HG03135 (cell line): Measurements from ENCODE around the gene JAML.

Experiments used
- ATAC-seq: cut with Tn5 transposase; IDR thresholded peaks from one replicate; pipeline ENCODE4 v1.9.1; 2021; ENCODE audit warnings: mild to moderate bottlenecking, moderate library complexity; ENCODE audit not compliant: unreplicated experiment

The JAML gene

DNA sequence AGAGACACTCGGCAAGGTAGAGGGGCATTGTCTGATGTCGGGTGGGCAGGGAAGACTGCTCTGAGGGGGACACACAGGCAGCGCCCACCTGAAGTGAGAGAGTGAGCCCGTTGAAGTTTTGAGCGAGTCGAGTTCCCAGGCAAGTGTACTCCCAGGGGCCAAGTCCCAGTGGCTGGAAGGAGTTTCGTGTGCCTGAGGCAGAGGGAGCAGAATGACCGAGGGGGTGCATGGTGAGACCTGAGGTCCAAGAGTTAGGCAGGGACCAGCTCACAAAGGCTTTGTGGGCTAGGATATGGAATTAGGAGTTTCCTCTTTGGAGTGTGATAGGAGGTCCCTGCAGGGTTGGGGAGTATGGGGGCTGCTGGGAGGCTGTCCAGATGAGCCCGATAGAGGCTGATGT, 54.6 kb downstream of the JAML start:
- no peak for ATAC-seq

DNA sequence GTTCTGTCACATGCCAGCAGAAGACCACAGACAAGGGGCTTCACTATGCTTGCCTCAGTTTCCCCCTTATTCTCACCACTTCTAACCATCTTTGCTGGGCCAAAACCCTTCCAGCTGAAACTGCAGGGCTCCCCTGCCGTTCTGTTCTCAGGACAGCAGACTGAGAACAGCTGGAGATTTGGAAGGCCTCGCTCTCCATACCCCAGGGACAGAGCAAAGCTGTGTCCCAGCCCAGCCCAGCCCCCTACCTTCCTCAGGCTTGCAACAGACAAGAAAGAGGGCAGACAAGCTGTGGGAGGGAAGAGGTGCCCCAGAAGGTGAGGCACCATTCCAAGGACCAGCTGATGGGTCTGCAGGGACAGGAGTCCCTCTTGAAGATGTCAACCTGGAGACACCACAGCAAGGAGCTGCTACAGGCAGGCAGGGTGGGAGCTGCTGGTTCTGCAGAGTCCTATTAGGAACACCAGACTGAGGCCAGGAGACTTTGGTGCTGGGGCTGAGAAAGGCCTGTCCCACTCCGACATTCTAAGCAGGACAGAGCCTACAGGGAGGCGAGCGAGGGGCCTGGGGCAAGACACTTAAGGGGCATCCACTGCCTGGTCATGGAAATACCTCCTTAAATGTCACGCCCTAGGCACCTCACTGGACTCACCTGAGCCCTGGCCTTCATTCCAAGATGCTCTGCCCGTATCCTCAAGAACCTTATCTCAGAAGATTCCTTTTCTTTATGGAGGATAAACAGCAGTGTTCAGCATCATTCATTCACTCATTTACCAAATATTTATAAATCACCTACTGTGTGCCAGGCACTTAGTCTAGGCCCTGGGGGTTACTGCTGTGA, 55.3 kb downstream of the JAML start:
- no peak for ATAC-seq

DNA sequence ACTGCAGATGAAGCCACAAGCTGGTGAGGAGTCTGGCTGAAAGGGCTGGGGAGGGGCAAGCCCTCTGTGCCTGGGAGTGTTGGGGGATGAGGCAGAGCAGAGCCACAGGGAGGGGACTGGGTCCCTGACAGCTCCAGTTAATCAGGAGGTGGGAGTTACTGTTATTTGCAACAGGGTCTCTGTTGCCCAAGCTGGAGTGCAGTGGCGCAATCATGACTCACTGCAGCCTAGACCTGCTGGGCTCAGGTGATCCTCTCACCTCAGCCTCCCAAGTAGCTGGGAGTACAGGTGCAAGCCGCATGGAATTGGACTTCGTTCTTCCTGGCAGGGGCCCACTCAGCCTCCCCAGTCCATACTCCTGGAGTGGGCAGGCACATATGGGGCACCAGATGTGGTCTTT, 56.1 kb downstream of the JAML start:
- no peak for ATAC-seq

DNA sequence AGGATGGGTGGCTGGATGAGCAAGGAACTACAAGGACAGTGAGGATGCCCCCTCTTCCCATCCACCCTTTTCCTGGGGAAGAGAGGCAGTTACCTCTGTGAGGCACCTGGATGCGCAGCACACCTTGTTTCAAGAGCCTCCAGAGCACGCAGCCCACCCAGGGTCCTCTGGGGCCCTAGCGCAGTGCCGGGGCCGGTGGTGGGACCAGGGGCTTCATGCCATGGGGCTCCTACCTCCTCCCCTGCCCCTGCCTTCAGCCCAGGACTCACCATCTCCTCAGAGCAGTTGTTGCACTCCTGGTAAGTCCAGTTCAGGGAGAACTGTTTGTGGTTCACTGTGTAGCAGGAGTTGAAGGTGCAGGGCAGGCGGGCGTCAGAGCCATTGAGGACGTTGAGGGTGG, 56.5 kb downstream of the JAML start:
- ATAC-seq, result no peak

DNA sequence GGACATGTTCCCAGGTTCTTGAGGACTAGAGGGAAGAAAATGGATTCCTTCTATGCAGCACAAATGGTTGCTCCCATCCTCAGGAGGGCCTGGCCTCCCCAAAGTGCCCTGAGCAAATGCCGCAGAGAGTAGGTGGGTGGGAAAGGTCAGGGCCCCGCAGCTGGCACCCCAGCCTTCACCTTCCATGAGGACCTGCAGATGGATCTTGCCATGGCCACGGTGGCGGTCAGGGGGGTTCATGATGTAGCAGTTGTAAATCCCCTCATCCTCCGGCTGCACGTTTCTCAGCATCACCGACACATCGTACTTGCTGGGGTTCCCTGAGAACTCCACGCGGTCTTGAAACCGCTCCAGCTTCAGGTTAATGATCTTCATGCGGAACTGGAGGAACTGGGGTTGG, 56.9 kb downstream of the JAML start:
- ATAC-seq, result no peak

DNA sequence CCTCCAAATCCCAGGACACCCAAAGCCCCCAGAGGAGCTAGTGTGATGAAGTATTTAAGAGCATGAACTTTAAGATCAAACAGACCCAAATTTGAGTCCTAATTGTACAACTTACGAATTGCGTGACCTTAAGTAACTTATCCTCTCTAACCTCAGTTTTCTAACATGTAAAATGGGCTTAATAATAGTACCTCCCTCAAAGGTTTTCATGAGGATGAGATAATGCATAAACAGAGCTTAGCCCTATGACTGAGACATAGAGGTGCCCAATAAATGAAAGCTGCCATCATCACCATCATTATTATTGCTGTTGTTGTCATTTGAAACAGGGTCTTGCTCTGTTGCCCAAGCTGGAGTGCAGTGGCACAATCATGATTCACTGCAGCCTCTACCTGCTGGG, 57.6 kb downstream of the JAML start:
- no peak for ATAC-seq

DNA sequence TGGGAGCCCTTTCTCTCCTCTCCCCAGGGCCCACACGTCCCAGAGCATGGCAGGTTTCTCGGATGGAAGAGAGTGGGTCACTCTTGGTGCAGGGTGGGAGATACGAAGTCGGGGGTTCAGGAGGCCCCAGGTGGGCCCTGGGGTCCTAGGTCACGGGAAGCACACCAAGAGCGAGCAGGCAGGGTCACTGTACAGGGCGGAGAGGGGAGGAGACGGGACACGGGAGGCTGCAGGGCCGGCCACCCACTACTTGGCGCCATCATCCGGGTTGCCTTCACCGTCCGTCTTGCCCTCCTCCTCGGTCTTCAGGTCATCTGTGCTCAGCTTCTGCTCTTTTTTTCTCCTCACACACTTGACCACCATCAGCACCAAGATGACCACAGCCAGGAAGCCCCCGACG, 58.2 kb downstream of the JAML start:
- ATAC-seq, result no peak

DNA sequence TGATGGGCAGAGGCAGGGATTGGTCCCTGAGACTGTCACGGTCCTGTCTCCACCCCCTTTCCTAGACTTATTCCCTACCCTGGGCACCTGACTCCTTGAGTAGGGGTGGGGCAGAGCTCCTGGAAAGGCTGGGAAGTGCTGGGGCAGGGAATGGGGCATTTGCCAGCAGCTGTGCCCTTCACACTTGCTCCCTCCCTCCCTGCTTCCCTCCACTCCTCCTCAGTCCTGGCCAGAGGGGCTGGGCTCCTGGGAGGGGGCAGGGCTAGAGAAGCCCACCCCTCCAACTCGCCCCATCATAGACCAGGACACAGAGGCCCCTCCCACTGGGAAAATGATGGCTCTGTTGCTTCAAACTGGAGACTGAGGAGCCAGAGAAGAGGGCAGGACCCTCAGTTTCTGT, 59.9 kb downstream of the JAML start:
- no peak for ATAC-seq

DNA sequence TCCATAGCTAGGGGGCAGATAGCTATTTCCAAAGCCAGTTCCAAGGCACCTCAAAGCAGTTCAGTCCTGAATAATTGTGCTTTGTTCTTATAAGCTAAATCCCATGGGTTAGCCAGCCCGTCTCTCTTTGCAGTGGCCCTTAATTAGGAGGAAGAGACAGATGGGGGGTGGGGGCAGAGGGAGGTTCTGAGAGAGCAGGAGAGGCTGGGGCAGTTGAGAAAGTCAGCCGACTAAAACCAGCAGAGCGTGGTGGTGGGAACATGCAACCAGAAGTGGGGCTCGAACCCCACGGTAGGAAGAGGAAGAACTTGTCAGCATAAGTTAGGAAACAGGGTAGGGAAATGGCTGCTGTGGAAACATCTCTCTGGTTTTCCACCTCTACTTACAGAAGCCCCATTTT, 61.3 kb downstream of the JAML start:
- ATAC-seq, result no peak

DNA sequence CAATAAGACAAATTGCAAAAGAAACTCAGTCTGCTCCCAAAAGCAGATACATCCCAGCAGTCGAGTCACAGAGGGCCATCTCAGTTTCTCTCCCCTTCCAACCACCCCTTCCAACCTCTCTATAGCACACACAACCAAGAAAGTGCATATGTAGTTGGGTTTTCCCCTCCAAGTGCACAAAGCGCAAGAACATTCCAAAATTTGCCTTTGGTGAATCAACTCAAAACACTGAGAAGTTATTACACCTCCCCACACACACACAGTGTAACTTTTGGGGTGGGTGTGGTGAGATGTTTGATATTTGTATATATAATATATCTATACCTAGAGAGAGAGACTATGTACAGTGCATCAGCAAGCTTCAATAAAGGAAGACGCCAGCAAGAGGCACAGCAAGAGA, 62.0 kb downstream of the JAML start:
- ATAC-seq, result no peak

DNA sequence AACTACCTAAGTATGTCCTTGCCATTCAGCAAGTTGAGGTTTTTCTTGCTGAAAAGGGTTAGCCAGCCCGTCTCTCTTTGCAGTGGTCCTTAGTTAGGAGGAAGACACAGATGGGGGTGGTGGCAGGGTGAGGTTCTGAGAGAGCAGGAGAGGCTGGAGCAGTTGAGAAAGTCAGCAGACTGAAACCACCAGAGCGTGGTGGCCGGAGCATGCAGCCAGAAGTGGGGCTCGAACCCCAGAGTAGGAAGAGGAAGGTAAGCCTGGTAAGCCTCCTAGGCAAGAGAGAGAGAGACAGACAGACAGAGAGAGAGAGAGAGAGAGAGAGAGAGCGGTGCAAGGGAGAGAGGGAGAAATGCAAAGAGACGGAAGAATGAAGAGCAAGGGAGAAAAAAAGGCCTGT, 63.0 kb downstream of the JAML start:
- no peak for ATAC-seq

DNA sequence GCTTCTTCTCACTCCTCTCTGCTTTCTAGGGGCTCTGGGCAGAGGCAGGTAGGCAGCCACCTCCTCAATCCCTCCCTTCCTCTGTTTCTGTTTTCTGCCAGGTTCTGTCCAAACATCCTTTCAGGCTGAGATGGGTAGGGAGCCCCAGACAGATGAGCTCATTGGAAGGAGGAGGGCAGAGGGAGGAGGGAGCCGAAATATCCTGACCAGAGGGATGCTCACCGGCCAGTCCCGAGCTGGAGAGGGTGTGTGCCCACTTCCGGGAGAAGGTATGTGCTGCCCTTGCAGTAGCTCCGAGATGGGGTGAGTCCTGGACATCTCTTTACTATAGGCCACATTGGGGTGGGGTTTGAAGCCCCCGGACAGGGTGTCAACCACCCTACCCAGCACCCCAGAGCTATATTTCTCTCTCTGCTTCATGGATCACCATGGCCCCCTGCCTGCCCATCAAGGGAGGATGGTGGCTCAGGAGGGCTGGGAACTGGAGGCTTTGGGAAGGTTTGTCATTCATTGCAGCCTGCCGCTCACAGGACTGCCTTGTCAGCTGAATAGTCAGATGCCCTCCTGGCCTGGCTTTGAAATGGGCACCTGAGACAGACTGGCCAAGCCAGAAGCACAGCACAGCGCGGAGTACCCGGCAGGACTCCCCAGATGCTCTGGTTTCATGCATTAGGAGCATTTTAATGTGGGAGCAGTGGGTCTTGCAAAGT, 67.5 kb downstream of the JAML start:
- no peak for ATAC-seq

DNA sequence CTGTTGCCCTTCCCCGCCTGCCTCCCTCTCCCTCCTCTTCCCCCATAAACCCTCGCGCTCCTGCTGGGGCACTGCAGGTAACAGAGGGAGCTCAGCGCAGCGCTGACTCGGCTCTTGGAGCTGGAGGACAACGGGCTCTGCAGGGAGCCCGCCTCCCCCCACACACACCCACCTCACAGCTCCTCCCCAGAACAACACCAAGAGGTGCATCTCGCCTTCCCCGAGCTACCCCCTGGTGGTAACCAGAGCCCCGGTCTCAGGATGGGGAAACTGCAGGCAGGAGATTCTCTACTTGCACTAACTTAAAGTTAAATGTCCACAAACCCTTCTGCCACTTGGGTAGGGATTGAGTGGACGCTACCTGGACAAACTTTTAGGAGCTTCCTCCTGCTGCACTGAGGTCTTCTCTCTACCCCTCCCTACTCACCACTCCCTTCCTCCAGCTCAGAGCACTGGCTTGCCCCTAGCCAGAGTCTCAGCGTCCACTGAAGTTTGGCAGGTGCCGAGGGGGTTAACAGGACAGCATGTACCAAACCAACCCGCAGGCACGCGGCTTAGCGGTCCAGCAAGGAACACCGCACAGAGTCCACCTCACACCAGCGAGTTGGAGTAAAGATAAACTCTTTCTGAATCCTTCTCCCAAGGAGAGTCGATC, 68.2 kb downstream of the JAML start:
- ATAC-seq, result no peak

DNA sequence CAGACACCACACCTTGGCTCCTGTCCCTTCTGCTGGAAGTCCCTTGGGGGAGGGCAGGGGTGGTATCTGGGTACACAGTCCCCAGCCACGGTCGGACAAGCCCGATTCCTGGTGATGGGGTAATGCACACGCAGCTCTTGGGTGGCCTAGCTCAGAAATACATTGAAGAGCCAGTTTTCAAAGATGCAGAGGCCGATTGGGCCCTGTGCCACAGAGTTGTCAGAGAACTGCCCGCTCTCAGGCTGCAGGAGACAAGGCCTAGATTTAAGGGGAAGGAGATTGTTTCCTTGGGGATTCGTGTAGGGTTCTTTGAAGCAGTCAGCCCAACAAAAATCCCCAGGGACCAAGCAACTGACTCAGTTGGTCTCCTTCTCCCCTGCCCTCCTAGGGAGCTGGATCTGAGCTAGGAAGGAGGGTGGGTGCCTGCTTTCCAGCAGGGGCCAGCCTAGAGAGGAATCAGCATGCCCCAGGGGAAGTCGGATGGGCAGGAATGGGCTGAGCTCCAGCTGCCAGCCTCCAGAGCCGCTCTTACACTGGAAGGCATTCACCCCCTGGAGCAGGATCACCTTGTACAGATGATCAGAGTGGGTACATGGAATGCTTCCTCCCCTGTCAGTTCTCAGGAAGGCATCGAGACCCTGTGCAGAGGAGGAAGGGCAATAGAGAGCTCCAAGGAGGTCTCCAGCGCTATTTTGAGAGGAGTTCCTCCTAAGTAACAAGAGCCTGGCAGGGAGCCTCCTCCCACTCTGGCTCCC, 68.9 kb downstream of the JAML start:
- no peak for ATAC-seq

DNA sequence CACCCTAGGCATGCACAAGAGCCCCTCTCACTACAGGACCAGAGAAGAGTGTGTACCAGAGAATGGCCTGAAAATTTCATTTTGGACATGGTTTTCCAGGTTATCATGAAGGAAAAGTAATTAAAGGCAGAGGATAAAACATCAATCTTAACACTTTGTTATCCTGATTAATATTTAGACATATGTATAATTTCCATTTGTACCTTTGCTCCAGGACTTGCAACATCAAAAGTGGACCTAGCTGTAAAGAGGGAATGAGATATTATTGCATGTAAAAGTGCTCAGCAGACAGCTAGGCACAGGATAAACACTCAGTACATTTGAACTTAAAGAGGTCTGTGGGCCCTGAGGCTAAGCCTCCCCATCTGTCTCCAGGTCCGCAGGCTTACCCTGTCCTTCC, 70.2 kb downstream of the JAML start:
- no peak for ATAC-seq

DNA sequence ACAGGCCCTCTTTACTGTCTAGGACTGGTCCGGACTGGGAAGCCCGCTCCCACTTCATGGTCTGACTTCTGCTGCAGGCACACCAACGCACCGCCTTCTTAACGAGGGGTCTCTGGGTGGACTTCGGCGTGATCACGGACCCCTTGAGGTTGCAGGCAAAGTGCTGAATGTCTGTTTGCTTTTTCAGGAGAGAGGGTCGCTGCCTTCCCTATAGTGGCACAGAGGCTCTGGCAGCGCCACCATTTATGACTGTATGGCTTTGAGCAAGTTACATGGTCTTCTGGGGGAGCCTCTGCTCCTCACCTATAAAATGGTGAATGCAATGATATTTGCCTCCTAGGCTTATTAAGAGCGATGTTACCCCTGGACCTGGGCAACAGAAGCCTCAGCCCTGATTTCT, 70.8 kb downstream of the JAML start:
- no peak for ATAC-seq

DNA sequence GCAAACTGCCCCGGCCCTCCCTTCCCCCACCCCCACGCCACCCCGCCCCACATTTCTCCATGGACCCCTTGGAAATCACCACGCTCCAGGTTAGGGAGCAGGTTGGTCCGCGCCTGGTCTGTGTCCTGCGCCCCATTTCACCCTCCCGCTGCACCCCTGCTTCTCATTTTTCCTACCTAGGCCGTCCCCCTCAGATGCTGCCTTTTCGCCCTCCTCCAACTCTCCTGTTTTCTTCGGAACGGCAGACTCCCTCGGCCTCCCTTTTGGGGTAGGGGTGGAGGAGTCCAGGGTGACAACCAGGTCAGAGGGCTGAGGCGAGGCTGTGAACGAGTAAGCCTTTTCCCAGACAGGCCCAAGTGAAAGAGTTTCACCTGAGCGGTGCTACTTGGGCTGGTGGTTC, 71.3 kb downstream of the JAML start:
- ATAC-seq, result no peak

DNA sequence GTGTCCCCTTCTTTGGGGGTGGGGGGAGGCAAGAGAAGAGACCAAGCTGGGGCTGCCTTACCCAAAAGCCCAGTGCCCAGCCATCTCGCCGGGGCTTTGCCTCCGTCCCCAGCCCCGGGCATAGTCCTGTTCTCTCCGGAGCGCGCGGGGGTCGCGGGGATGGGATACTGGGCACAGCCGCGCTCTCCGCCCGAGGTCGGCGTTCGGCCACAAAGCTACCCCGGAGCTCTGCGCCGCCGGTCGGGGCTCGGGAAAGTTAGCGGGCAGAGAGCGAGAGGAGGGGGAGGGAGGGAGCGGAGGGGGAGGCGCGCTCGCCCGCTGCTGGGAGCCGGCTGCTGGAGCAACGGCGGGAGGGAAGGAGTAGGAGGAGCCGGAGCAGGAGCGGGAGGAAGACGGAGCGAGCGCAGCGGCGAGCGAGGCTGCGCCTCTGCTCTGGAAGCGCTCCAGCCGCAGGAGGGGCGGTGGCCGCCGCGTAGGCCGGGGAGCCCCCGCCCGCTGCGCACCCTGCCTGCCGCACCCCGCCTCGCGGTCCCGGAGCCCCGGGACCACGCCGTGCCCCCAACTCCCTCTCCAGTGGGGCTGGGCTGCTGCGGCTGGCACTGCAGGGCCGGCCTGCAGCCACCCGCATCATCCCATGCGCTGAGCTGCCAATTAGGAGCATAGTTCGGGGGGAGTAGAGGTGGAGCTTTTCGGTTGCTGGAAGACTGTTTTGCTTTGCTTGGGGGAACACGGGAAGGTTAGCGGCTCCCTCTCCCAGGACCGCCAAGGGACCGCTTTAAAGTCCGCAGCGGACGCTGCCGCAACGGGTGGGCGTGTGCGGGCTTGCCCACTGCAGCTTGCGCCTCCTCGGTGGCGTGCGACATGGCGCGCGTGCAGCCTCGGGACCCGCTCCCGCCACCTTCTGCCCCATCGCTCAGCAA, 72.0 kb downstream of the JAML start, which contains the start of gene SCN4B:
SCN4B (minus strand) TSS at position 272 of the 920 bp plus-strand sequence; CDS start at position 122, 150 bp downstream.
- ATAC-seq, result no peak

DNA sequence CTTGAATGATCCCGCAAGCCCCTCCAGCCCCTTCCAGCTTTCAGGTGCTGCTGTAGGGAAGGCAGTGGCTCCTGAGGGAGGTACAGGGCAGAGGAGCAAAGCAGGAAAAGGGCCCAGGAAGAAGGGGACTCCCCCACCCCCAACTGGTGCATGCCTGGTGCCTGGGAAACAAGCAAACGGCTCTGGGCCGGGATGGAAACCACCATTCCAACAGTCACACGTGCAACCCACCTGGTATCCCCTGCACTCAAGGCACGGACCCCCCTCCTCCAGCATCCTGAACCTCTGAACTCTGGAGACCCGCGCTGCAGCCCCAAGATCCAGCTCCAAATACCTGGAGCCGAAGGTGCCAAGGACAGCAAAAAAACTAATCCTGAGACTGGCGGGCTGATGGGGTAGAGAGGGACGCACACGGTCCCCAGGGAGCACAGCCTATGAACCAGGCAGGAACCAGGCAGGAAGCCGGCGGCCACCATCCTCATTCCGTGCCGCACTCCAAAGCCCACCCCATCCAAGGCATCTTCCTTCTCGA, 72.7 kb downstream of the JAML start:
- ATAC-seq, result no peak

DNA sequence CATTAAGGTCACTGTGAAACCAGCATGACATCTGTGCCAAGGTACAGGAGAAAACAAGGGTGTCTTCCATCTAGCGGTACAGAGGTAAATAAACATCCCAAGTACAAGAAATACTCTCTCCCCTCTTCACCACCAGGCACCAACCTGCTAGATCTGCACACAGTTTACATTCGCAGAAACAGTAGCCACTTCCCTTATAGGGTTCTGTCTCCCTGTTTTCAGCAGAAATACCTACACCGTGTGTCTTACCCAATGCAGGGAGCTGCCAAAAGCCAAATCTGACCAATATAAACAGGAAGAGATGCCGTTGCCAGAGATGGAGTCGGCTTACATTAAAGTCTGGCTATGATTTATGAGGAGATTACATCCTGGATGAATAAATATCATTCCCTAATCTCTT, 73.4 kb downstream of the JAML start:
- ATAC-seq, result no peak
